ENCODE data around the gene HCN2.

Gene HCN2

DNA sequence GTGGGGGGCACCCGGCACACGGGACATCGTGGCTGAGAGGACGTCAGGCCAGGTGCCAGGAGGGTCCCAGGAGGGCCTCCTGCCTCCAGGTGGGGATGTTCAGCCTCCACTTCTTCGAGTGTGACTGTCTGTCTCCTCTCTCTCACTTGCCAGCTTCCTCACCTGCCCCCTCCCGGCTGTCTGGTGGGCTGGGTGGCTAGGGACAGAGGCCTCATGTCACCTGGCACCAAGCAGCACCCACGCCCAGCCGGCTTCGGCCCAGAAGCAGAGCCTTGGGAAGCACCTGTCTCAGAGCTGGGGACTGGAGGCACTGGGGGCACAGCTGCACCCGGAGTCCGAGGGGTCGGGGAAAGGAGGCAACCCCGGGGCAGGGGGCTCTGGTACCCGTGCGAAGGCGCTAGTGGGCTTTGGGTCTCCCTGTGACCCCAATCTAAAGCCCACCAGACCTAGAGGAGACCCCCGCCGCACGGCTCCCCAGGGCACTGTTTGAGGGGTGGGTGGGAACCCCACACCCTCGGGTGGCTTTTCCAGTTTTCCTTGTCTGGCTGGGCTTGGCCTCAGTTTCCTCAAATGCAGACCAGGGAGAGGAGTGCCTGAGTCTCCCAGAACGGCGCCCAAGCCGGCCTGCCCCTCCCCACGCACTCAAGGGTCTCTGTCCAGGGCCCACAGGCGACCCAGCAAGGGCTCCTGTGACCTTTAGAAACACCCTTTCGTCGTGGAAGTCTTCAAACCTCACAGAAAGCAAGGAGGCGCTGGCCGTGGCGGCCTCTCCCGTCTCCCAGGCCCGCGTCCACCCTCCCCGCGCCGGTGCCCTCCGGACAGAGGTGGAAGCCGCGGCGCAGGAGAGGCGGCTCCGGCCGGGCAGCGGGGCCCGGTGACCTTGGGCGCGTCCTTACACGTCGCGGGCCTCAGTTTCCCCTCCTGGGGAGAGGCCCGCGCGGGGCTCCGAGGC lies 664 bp upstream of the HCN2 start:
- peak; percentile 2 for ATAC-seq
- H3K36me3 Mint-ChIP-seq = peaks cover 1% of the 10 kb centered on the region
- no peak overlapping the region for H3K27ac Mint-ChIP-seq
- H3K9me3 Mint-ChIP-seq = no peaks in the 10 kb centered on the region
- H3K4me3 Mint-ChIP-seq = peak overlapping the region; percentile 7
- peaks cover 62% of the 10 kb centered on the region for H3K27me3 Mint-ChIP-seq
- peaks cover 16% of the 10 kb centered on the region for H3K4me1 Mint-ChIP-seq

DNA sequence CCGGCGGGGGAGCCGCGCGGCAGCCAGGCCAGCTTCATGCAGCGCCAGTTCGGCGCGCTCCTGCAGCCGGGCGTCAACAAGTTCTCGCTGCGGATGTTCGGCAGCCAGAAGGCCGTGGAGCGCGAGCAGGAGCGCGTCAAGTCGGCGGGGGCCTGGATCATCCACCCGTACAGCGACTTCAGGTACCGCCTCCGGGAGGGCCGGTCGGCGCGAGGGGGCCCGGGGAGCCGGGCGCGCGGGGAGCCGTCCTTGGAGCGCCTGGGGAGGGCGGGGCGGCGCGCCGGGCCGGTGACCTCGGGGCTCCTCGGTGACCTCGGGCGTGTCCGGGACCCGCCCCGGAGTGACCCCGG lies 690 bp downstream of the HCN2 start:
- Mint-ChIP-seq H3K4me3 (no peak overlapping the region), H3K4me1 (peaks cover 14% of the 10 kb centered on the region), H3K27ac (no peak overlapping the region), H3K9me3 (no peaks in the 10 kb centered on the region), H3K27me3 (peaks cover 64% of the 10 kb centered on the region), H3K36me3 (no peaks in the 10 kb centered on the region)
- no peak for ATAC-seq

DNA sequence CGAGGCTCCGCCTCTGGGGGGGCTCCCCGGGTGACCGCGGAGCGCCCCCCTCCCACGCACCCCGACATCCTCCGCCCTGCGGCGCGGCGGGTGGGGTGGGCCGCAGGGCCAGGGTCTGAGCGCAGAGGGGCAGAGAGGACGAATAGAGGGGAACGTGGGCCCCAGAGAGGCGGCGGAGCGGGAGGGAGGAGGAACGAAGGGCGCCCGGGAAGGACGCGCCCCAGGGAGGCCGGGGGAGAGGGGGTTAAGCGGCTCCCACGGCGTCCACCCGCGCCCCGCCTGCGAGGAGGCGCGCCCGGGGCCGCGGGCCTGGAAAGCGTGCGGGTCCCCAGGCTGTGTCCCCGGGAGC lies 1.0 kb downstream of the HCN2 start:
- no peak overlapping the region for H3K4me3 Mint-ChIP-seq
- H3K4me1 Mint-ChIP-seq = peaks cover 14% of the 10 kb centered on the region
- no peaks in the 10 kb centered on the region for H3K36me3 Mint-ChIP-seq
- ATAC-seq = no peak
- H3K27ac Mint-ChIP-seq = no peak overlapping the region
- H3K9me3 Mint-ChIP-seq = no peaks in the 10 kb centered on the region
- peaks cover 66% of the 10 kb centered on the region for H3K27me3 Mint-ChIP-seq

DNA sequence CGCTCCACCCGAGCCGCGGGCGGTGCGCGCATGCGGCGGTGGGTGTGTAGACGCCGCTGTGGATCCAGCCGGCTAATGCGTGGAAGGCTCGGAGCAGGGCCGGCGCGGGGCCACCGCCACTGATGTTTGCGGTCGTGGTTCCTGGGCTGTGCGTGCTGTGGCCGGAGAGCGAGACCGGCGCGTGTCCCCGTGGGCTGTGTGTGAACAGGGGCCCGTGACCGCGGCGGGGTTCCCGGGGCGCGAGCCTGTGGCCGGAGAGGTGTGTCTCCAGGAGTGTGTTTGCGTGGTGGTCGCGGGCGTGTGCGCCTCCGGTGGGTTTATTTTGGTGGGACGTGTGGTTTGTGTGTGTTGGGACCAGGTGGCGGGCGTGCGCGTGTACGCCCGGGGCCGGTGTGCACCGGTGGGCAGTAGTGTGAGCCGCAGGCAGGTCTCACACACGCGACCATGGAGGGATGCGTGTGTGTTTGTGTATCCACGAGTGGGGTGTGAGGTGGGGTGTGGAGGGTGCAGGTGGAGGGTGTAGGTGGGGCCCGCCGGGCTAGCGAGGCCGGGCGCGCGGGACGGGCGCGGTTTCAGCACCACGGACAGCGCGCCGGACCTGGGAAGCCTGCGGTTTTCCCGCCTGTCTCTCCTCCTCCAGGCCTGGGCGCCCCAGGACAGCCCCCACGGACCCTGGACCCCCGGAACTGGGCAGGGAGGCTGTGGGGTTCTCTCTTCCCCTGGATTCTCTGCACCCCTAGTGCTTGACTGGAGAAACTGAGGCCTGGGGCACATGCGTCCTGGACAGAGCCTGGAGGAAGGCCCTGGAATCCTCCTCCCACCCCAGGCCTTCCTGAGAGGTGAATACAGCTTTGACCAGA lies 1.6 kb downstream of the HCN2 start:
- no peaks in the 10 kb centered on the region for H3K36me3 Mint-ChIP-seq
- H3K9me3 Mint-ChIP-seq = no peaks in the 10 kb centered on the region
- peak overlapping the region; percentile 25 for H3K4me3 Mint-ChIP-seq
- peaks cover 67% of the 10 kb centered on the region for H3K27me3 Mint-ChIP-seq
- H3K27ac Mint-ChIP-seq = no peak overlapping the region
- no peak for ATAC-seq
- peaks cover 14% of the 10 kb centered on the region for H3K4me1 Mint-ChIP-seq

DNA sequence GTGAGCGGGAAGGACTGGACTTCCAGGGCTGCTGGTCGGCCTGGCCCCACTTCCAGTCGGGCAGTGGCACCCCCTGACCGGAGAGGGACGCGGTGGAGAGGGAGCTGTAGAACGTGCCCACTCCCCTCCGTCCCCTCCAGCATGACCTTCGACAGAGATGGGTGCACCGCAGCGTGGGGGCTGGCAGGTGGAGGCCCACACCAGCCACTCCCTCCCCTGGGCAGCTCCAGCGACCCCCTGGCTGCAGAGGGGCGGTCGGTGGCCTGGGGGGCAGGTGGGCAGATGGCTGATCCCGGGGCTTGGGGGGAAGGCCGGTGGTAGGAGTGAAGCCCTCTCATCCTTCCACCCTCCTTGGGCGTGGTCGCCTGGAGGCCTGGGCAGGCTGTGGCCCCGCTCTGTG lies 2.4 kb downstream of the HCN2 start:
- Mint-ChIP-seq H3K27ac (no peak overlapping the region), H3K36me3 (no peaks in the 10 kb centered on the region), H3K4me1 (peaks cover 14% of the 10 kb centered on the region), H3K9me3 (no peaks in the 10 kb centered on the region), H3K27me3 (peaks cover 67% of the 10 kb centered on the region), H3K4me3 (no peak overlapping the region)
- no peak for ATAC-seq

DNA sequence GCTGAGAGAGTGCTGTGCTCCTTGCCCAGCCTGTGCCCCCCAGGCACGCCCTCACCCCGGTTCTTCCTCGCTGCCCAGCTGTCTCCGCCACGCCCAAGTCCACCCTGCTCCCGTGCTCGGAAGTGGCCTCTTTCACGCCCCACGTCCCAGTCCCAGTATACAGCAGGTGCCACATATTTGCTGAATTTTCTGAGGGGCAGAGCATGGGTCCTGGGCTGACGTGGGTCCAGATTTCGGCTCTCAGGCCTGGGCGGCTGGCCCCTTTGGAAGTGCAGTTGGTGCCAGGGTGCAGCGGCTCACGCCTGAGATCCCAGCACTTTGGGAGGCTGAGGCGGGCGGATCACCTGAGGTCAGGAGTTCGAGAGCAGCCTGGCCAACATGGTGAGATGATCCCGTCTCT lies 3.4 kb downstream of the HCN2 start:
- no peaks in the 10 kb centered on the region for H3K36me3 Mint-ChIP-seq
- ATAC-seq = no peak
- H3K27me3 Mint-ChIP-seq = peaks cover 63% of the 10 kb centered on the region
- H3K27ac Mint-ChIP-seq = no peak overlapping the region
- H3K9me3 Mint-ChIP-seq = no peaks in the 10 kb centered on the region
- peaks cover 12% of the 10 kb centered on the region for H3K4me1 Mint-ChIP-seq
- no peak overlapping the region for H3K4me3 Mint-ChIP-seq

DNA sequence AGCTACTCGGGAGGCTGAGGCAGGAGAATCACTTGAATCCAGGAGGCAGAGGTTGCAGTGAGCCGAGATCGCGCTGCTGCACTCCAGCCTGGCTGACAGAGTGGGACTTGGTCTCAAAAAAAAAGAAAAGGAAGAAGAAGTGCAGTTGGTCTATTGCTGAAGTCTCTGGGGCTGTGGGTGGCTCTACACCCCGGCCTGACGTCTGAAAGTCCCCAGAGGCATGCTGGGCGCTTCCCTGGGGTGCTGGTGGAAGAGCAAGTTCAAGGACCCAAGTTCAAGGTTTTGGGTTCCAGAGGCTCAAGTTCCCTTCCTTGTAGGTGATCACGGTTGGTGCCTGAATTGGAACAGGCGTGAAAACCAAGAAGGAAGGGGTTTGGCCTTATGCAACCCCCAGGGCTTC lies 3.8 kb downstream of the HCN2 start:
- Mint-ChIP-seq H3K27me3 (peaks cover 59% of the 10 kb centered on the region), H3K4me3 (no peak overlapping the region), H3K9me3 (no peaks in the 10 kb centered on the region), H3K36me3 (no peaks in the 10 kb centered on the region), H3K27ac (no peak overlapping the region), H3K4me1 (peaks cover 7% of the 10 kb centered on the region)
- ATAC-seq = no peak

DNA sequence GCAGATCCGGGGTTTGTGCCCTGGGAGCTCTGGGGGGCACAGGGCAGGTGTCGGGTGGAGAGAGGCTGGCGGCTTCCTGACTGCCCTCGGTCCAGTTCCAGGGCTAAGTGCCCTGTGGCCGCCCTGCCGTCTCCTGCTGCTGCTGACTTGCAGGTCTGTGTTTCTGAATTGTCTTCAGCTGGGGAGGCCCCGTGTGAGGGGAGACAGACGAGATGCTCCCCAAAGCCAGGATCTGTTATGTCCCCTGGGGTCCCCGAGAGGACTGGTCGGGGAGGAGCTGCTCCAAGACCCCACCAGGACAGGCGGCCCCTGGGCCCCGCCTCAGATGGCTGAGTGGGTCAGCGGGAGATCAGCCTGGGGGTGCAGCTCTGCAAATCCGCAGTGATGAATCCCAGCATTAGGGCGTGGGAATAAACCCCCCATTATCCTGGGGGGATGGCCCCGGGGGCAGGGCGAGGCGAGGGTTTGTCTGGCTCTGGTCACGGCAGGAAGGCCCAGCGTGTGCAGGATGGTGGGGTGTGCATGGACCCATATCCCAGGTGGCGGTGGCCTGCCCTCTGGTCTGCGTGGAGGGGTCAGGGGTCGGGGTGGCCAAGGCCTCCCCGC lies 4.7 kb downstream of the HCN2 start:
- H3K36me3 Mint-ChIP-seq = no peaks in the 10 kb centered on the region
- ATAC-seq = no peak
- H3K27ac Mint-ChIP-seq = no peak overlapping the region
- H3K4me1 Mint-ChIP-seq = no peaks in the 10 kb centered on the region
- H3K27me3 Mint-ChIP-seq = peaks cover 52% of the 10 kb centered on the region
- no peak overlapping the region for H3K4me3 Mint-ChIP-seq
- no peaks in the 10 kb centered on the region for H3K9me3 Mint-ChIP-seq

DNA sequence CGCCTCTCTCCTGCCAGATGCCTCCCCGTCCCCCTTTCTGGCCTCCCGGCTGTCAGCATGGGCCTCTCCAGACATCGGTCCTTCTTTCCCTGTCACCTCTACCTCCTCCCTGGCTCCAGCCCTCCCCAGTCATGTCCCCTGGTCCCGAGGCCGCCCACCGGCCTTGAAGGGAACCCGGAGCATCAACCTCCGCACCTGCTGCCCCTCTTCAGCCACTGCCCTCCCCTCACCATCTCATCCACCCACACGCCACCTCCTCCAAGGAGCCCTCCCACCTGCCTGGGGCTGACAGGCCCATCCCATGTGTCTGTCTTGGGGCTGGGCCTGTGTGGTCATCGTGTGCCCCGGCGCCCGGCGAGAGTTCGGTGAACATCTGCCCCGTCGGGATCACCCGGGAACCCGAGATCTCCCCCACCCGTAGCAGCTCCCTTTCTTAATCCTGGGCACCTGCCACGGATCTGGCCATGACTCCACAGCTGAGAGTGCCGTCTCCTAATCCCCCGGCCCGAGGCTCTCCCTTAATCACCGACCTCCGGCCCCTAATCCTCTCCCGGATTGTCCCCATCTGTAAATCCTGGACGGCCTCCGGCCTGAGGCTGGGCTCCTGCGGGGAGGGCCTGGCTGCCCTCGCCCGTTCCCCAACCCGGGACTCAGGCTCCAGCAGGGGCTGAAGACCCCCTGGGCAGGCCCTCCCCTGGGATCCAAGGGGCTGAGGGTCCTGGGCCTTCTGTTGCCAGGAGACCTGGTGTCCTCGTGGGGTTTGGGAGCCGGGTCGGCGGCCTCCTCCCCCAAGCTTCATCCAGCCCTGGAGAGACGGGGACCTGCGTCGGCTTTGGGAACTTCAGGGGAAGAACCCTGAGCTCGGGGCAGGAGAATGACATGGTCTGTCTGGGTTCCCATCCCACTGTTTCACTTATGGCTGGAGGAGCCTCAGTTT lies 5.9 kb downstream of the HCN2 start:
- Mint-ChIP-seq H3K27me3 (peaks cover 52% of the 10 kb centered on the region), H3K4me3 (no peak overlapping the region), H3K36me3 (no peaks in the 10 kb centered on the region), H3K27ac (no peak overlapping the region), H3K4me1 (no peaks in the 10 kb centered on the region), H3K9me3 (no peaks in the 10 kb centered on the region)
- no peak for ATAC-seq

DNA sequence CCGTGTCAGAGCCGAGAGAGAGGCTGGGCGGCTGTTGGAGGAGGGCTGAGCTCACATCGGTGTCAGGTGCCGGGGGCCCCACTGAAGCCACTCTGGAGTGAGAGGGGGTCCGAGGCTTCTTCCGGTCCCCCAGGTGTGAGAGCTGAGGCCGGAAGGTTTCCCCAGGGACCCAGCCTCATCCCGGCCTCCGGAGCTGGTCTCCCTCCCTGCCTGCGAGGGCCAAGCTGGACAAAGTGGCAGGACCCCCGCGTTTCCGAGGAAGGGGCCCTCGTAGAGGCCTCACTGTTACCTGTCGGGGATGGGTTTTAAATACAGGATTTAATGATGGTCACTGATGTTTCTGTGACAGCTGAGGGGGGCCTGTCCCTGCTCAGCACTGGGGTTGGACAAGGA lies 6.6 kb downstream of the HCN2 start:
- no peak for ATAC-seq
- no peak overlapping the region for H3K4me3 Mint-ChIP-seq
- no peaks in the 10 kb centered on the region for H3K4me1 Mint-ChIP-seq
- no peaks in the 10 kb centered on the region for H3K36me3 Mint-ChIP-seq
- H3K27me3 Mint-ChIP-seq = peaks cover 46% of the 10 kb centered on the region
- H3K9me3 Mint-ChIP-seq = peaks cover under 1% of the 10 kb centered on the region
- H3K27ac Mint-ChIP-seq = no peak overlapping the region

DNA sequence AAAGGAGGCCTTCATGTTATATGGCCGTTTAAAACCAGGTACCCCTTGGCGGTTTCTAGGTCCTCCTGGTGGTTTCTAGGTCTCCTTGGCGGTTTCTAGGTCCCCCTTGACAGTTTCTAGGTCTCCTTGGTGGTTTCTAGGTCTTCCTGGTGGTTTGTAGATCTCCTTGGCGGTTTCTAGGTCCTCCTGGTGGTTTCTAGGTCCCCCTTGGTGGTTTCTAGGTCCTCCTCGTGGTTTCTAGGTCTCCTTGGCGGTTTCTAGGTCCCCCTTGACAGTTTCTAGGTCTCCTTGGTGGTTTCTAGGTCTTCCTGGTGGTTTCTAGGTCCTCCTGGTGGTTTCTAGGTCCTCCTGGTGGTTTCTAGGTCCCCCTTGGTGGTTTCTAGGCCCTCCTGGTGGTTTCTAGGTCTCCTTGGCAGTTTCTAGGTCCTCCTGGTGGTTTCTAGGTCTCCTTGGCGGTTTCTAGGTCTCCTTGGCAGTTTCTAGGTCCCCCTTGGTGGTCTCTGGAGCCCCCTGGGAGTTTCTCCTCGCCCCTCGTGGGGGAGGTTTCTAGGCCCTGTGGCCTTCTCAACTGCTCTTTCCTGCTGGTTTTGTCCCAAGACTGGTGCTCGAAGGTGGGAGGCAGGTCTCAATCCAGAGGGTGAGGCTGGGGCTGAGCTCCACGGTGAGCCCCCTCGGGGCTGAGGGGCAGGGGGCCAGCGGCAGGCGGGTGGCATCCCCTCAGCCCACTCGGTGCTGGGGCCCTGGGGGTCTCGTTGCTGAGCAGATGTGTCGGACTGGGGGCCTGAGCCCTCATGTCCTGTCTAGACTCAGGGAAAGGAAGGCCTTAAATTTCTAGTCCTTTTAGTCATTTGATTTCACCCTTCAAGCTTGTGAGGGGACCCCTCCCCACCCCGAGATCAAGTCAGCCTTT lies 8.0 kb downstream of the HCN2 start:
- ATAC-seq = no peak
- H3K9me3 Mint-ChIP-seq = peaks cover 11% of the 10 kb centered on the region
- no peaks in the 10 kb centered on the region for H3K36me3 Mint-ChIP-seq
- H3K4me3 Mint-ChIP-seq = no peak overlapping the region
- H3K4me1 Mint-ChIP-seq = no peaks in the 10 kb centered on the region
- no peak overlapping the region for H3K27ac Mint-ChIP-seq
- peaks cover 32% of the 10 kb centered on the region for H3K27me3 Mint-ChIP-seq

DNA sequence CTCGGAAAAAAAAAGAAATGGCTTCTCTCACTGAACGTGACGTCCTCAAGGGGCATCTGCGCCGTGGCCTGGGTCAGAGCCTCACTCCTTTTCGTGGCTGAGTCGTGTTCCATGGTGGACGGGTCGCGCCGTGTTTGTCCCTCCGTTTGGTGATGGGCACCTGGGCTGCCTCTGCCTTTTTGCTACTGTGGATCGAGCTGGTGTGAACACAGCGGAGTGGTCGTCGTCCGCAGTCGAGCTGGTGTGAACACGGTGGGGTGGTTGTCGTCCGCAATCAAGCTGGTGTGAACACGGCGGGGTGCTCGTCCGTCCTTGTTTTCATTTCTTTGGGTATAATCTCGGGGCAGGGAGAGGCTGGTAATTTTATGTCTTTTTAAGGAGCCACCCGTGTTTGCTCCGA lies 11.6 kb downstream of the HCN2 start:
- Mint-ChIP-seq H3K36me3 (no peaks in the 10 kb centered on the region), H3K4me1 (no peaks in the 10 kb centered on the region), H3K27ac (no peak overlapping the region), H3K27me3 (no peaks in the 10 kb centered on the region), H3K9me3 (peaks cover 15% of the 10 kb centered on the region), H3K4me3 (no peak overlapping the region)
- ATAC-seq = no peak

DNA sequence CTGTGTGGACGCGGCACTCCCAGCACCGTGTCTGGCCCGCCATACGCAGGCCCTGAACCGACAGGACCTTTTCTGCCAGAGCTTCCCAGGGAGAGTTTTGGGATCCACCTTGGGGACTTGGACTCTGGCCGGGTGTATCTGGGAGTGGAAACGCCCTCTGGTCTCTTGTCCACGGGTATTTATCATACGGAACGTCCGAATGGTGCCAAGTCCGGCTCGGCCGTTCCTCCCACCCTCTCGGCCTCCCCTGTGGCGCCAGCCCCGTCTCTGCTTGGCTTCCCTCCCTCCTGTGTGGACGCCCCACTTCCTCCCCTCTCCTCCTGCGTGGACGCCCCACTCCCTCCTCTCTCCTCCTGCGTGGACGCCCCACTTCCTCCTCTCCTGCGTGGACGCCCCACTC lies 12.1 kb downstream of the HCN2 start:
- Mint-ChIP-seq H3K36me3 (no peaks in the 10 kb centered on the region), H3K27ac (no peak overlapping the region), H3K9me3 (peaks cover 15% of the 10 kb centered on the region), H3K4me3 (no peak overlapping the region), H3K27me3 (no peaks in the 10 kb centered on the region), H3K4me1 (no peaks in the 10 kb centered on the region)
- ATAC-seq = no peak

All from stimulated activated memory B cell treated with anti-CD40 and anti-IgM and Interleukin-4, amounts not matched to agents 10 μg/mL and 1 μg/mL and 100 μg/mL, for 72 hours (primary cell).